PC-9 (cell line): ENCODE data around the gene MSH3.

Experiments
- CTCF ChIP-seq: fragments of 200-600 bp; sonication (generic); conservative IDR thresholded peaks from 2 replicates; pipeline ENCODE4 v1.6.1; 2017; ENCODE audit warnings: mixed run types, antibody characterized with exemption, mild to moderate bottlenecking, moderate library complexity
- EZH2 ChIP-seq: fragments of 200-600 bp; sonication (generic); IDR thresholded peaks from 2 replicates; pipeline ENCODE4 v1.8.0; 2017; ENCODE audit warnings: antibody characterized with exemption, low read depth

GRCh38 chr5:80625230-80625629 lies 29.2 kb upstream of the MSH3 start:
- TF ChIP-seq EZH2, result no peak
- no peak for TF ChIP-seq CTCF
